OCI-LY7 (cell line): ENCODE measurements around the gene GLRX5.

Source experiments
- CTCF ChIP-seq: fragments of 200-600 bp; sonication (generic); conservative IDR thresholded peaks from 2 replicates; pipeline ENCODE4 v1.5.1; 2014; ENCODE audit warnings: mild to moderate bottlenecking, antibody characterized with exemption, low read length, moderate library complexity, mixed read lengths
- EZH2phosphoT487 ChIP-seq: fragments of 200-600 bp; sonication (generic); IDR thresholded peaks from 2 replicates; pipeline ENCODE4 v1.6.1; 2018; ENCODE audit warnings: low read depth, borderline replicate concordance, mild to moderate bottlenecking, mixed run types, antibody characterized with exemption, low read length, moderate library complexity, mixed read lengths

DNA sequence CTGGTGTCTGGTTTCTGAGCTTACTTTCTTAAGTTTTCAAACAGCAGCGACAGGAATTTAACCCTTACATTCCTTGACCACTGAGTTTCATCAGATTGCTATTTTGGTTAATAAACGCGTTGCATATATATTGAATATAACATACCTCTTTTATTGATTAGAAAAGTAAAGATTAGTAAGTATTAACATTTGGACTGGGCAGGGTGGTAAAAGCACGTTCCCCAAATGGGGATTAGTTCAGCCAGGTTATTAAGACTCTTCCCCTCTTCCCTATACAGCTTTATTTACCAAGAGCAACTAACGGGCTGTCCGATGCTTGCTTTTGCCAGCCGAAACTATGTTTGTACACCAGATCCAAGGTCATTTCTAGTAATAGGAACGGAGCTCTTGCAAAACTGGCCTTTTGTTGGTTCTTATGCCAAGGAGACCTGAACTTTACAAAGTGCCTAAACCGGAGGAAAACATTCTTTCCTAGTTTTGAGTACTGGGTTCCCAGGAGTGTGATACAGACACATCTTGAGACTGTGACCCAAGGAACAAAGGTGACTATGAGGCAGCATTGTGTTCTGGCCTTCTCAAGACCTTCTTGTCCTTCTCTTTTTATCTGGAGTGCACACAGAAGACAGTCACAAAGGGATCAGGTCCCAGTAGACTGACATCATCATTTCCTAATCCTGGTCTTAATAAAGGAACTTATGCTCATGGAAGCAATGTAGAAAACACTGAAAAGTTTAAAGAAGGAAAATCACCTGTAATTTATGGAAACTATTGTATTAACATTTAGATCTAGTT lies 2.6 kb downstream of the GLRX5 start:
- TF ChIP-seq CTCF (no peak), EZH2phosphoT487 (no peak)
